HEK293T (cell line): ENCODE data around the gene PRKCE.

ENCODE experiments used
- CTCF ChIA-PET: fragments of 350-600 bp; formaldehyde crosslinking; extraction: SDS; loops from one replicate; lab custom pipeline; 2021; ENCODE audit warnings: antibody characterized with exemption, inconsistent platforms; lab: Yijun Ruan, JAX
- POLR2A ChIA-PET: fragments of 350-600 bp; formaldehyde crosslinking; extraction: SDS; loops from one replicate; lab custom pipeline; 2020; ENCODE audit warnings: antibody characterized with exemption, inconsistent platforms; lab: Yijun Ruan, JAX
- DNase-seq: peaks from one replicate; pipeline ENCODE4 v3.0.0; 2012; ENCODE audit warnings: mixed read lengths; ENCODE audit errors: extremely low spot score
- ARNT ChIP-seq: fragments of 450-650 bp; IDR thresholded peaks from 2 replicates; pipeline ENCODE4 v1.6.1; 2017; ENCODE audit warnings: mild to moderate bottlenecking
- BHLHE40 ChIP-seq: fragments of 450-650 bp; IDR thresholded peaks from 2 replicates; pipeline ENCODE4 v1.6.1; 2016; ENCODE audit warnings: mild to moderate bottlenecking, moderate library complexity, borderline replicate concordance
- CTBP1 ChIP-seq: fragments of 450-650 bp; IDR thresholded peaks from 2 replicates; pipeline ENCODE4 v1.6.1; 2016; ENCODE audit warnings: borderline replicate concordance
- ELF4 ChIP-seq: fragments of 450-650 bp; IDR thresholded peaks from 2 replicates; pipeline ENCODE4 v1.6.1; 2017; ENCODE audit warnings: antibody characterized with exemption
- FOXA1 ChIP-seq: fragments of 450-650 bp; IDR thresholded peaks from 2 replicates; pipeline ENCODE4 v1.6.1; 2016; ENCODE audit warnings: mild to moderate bottlenecking
- FOXK2 ChIP-seq: fragments of 450-650 bp; IDR thresholded peaks from 2 replicates; pipeline ENCODE4 v1.6.1; 2016; ENCODE audit warnings: mild to moderate bottlenecking
- FOXM1 ChIP-seq: fragments of 450-650 bp; IDR thresholded peaks from 2 replicates; pipeline ENCODE4 v1.6.1; 2017; ENCODE audit warnings: mild to moderate bottlenecking, borderline replicate concordance
- HDGF ChIP-seq: fragments of 450-650 bp; IDR thresholded peaks from 2 replicates; pipeline ENCODE4 v1.6.1; 2017; ENCODE audit warnings: antibody characterized with exemption, borderline replicate concordance
- L3MBTL2 ChIP-seq: fragments of 450-650 bp; conservative IDR thresholded peaks from 2 replicates; pipeline ENCODE4 v1.6.1; 2016; ENCODE audit warnings: mild to moderate bottlenecking
- LEF1 ChIP-seq: fragments of 450-650 bp; IDR thresholded peaks from 2 replicates; pipeline ENCODE4 v1.6.1; 2017; ENCODE audit warnings: mild to moderate bottlenecking, borderline replicate concordance
- NFRKB ChIP-seq: fragments of 450-650 bp; IDR thresholded peaks from 2 replicates; pipeline ENCODE4 v1.6.1; 2016; ENCODE audit warnings: mild to moderate bottlenecking, moderate library complexity
- SP1 ChIP-seq: fragments of 450-650 bp; IDR thresholded peaks from 2 replicates; pipeline ENCODE4 v1.6.1; 2017
- SUZ12 ChIP-seq: fragments of 450-650 bp; IDR thresholded peaks from 2 replicates; pipeline ENCODE4 v1.6.1; 2016; ENCODE audit warnings: mild to moderate bottlenecking
- TARDBP ChIP-seq: fragments of 450-650 bp; IDR thresholded peaks from 2 replicates; pipeline ENCODE4 v1.6.1; 2016
- ZNF384 ChIP-seq: fragments of 450-650 bp; IDR thresholded peaks from 2 replicates; pipeline ENCODE4 v1.6.1; 2016
- TF ChIP-seq, protein P1 (sequence below): fragments of 450-650 bp; IDR thresholded peaks from 2 replicates; pipeline ENCODE4 v1.6.1; 2016

The PRKCE gene

GRCh38 chr2:46142546-46143428 is 491.3 kb downstream of the PRKCE start:
- no peak for DNase-seq
- ChIA-PET POLR2A (no interaction called here), CTCF (no interaction called here)
- TF ChIP-seq, protein P1, sequence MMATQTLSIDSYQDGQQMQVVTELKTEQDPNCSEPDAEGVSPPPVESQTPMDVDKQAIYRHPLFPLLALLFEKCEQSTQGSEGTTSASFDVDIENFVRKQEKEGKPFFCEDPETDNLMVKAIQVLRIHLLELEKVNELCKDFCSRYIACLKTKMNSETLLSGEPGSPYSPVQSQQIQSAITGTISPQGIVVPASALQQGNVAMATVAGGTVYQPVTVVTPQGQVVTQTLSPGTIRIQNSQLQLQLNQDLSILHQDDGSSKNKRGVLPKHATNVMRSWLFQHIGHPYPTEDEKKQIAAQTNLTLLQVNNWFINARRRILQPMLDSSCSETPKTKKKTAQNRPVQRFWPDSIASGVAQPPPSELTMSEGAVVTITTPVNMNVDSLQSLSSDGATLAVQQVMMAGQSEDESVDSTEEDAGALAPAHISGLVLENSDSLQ: no peak
- TF ChIP-seq SP1 (no peak), TARDBP (no peak), L3MBTL2 (no peak), CTBP1 (no peak), NFRKB (no peak), SUZ12 (no peak), BHLHE40 (no peak), FOXK2 (no peak), ELF4 (no peak), ZNF384 (no peak), HDGF (no peak), ARNT (no peak), FOXM1 (no peak), LEF1 (no peak), FOXA1 (no peak)

- DNase-seq: no peak
- no peak for TF ChIP-seq L3MBTL2
- no peak for TF ChIP-seq FOXK2
- TF ChIP-seq, protein P1: no peak
- TF ChIP-seq NFRKB: no peak
- no peak for TF ChIP-seq FOXM1
- TF ChIP-seq SUZ12: no peak
- TF ChIP-seq BHLHE40: no peak
- no peak for TF ChIP-seq FOXA1
- TF ChIP-seq ELF4: no peak
- TF ChIP-seq SP1: no peak
- no peak for TF ChIP-seq CTBP1
- TF ChIP-seq ZNF384: no peak
- no peak for TF ChIP-seq HDGF
- POLR2A ChIA-PET: no interaction called here
- CTCF ChIA-PET: no interaction called here
These were observed 492.1 kb downstream of the PRKCE start for GRCh38 chr2:46143429-46144132.

DNA sequence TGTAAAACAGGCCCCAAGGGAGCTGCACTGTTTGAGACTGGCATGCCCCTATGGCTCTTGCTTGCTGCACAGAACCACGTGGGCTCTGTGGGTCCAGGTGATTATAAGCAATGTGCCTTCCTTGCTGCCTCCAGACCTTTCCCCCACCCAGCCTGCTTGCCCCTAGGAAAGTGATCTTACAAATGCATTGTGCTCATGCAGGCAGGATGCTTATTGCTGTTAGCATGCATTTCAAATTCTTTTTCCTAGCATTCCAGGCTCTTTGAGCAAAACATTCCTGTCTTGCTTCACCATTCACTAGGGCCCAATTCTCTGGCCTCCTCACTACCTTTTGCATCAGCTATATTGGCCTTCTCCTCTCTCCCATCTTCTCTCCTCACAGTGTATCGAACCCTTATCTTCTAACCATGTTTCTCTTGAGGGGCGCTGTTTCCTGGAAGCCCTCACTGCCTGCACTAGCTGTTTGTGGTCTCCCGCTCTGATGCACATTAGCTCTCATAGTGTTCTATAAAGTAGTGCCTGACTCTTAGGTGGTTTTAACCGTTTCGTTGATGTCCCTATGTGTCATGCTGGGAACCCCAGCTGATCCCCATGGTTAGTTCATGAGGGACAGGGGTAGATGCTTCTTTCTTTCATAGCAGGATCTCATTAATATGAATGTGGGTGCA is 492.8 kb downstream of the PRKCE start:
- TF ChIP-seq FOXA1: no peak
- TF ChIP-seq CTBP1: no peak
- no peak for TF ChIP-seq FOXM1
- TF ChIP-seq SP1: no peak
- no peak for TF ChIP-seq NFRKB
- no peak for TF ChIP-seq L3MBTL2
- TF ChIP-seq ELF4: no peak
- no peak for TF ChIP-seq BHLHE40
- no peak for TF ChIP-seq ARNT
- TF ChIP-seq TARDBP: no peak
- TF ChIP-seq FOXK2: no peak
- TF ChIP-seq ZNF384: no peak
- TF ChIP-seq HDGF: no peak
- TF ChIP-seq LEF1: no peak
- no peak for TF ChIP-seq SUZ12
- TF ChIP-seq, protein P1: no peak
- CTCF ChIA-PET: no interaction called here
- DNase-seq: no peak
- POLR2A ChIA-PET: no interaction called here

DNA sequence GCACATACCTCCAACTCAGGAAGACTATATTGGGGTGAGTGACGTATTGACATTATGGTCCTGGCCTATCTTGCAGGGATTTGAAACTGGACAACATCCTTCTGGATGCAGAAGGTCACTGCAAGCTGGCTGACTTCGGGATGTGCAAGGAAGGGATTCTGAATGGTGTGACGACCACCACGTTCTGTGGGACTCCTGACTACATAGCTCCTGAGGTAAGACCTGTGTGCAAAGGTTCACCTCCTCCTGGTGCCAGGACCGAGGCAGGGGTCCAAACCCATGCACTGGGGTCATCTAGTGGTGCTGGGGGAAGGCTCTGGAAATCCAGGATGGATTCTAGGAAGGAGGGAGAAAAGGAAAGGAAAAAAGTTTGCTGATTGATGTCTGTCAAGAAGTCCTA is 493.5 kb downstream of the PRKCE start:
- TF ChIP-seq ELF4 (no peak), LEF1 (no peak), TARDBP (no peak), BHLHE40 (no peak), NFRKB (no peak), HDGF (no peak)
- ChIA-PET CTCF (no interaction called here), POLR2A (no interaction called here)
- DNase-seq: no peak

DNA sequence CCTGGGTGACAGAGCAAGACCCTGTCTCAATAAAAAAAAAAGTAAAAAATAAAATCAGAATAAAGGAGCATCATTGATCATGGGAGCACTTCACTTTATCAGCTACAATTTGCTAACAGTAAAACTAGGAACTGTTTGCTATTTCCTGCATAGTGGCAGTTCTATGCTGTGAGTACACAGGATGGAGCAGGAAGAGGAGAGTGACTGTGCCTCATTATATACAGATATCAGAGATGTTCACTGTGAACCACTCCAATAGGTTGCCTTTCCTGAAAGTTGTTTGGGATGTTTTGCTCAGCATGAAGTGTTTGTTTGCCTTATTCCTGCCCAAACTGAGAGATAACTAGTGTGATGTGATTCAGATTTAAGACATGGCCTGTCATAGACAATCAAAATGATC is 494.4 kb downstream of the PRKCE start:
- TF ChIP-seq SUZ12 (no peak), ARNT (no peak), ELF4 (no peak), TARDBP (no peak), CTBP1 (no peak), ZNF384 (no peak), FOXK2 (no peak), LEF1 (no peak), FOXA1 (no peak), SP1 (no peak), L3MBTL2 (no peak), NFRKB (no peak), BHLHE40 (no peak), HDGF (no peak)
- TF ChIP-seq, protein P1: no peak
- DNase-seq: no peak
- ChIA-PET CTCF (no interaction called here), POLR2A (no interaction called here)
